ENCODE data around the gene NPEPL1. TPM values are rescaled to one million over a fixed set of nuclear protein-coding genes. Genes with fewer than 3 reads are reported as not detected.

Gene NPEPL1
- total and polyA plus RNA-seq, 2 experiments from 2014 or later = 37.5 to 49.8 TPM

- Histone ChIP-seq H3K27ac (0 out of 2 replicates have a peak overlapping the region, but pooled peaks have one; percentile 7), H3K4me2 (ENCODE audit: unreplicated experiment) (no peak overlapping the region), H3K4me1 (ENCODE audit: insufficient read depth) (peaks cover 9% of the 10 kb centered on the region), H3K9ac (no peak overlapping the region), H3K4me3 (no peak overlapping the region), H3K9me2 (ENCODE audit: insufficient read depth) (no peaks in the 10 kb centered on the region), H3K9me3 (ENCODE audit: low read depth) (no peaks in the 10 kb centered on the region), H3K27me3 (replicated peaks; ENCODE audit: insufficient read depth) (no peaks in the 10 kb centered on the region), H3K36me3 (ENCODE audit: low read depth) (peaks cover 3% of the 10 kb centered on the region; the same call in 1 of the 2 replicates), H3K79me2 (ENCODE audit: insufficient read depth) (peaks cover 7% of the 10 kb centered on the region; the same call in 1 of the 2 replicates), H2AFZ (no peak overlapping the region), H3F3A (ENCODE audit: insufficient read depth) (peaks cover 13% of the 10 kb centered on the region), H4K20me1 (ENCODE audit: insufficient read depth) (no peaks in the 10 kb centered on the region)
- WGBS, 2 experiments (ENCODE audit: low coverage in 1 of 2, low lambda C conversion rate in 2 of 2, missing lambda C conversion rate in 2 of 2) = 54 to 56% methylated on average over 10 to 11 of the region's 11 CpGs
- DNase-seq = peak; percentile 78
- in situ Hi-C loops (cut with MboI) = no loop called here
- TF ChIP-seq EZH2phosphoT487 (IDR thresholded peaks at IDR 0.05; ENCODE audit: insufficient read depth, low read depth) (no peak), EZH2 (IDR thresholded peaks at IDR 0.05; ENCODE audit: insufficient read depth, poor library complexity, severe bottlenecking) (no peak)
Observed at GRCh38 chr20:58682656-58683531, 9.7 kb upstream of the NPEPL1 start.

DNA sequence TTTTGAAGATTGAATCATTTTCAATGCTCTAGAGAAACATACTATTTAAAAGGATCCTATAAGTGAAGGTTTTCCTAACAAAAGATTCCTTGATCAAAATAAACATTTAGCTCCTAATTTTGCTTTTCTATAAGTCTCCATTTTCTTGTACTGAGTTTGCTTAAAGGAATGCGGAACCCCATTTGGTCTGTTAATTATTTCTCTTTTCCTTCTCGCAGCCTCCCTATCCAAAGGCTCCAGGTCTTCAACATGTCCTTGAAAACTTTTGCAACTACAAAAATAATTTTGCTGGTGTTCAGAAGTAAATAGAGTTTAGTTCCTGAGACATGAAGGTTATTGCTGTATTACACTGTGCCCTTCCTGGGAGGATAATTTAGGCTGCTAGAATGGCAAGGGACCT is 8.3 kb upstream of the NPEPL1 start:
- Histone ChIP-seq H3K36me3 (ENCODE audit: low read depth) (peaks cover 3% of the 10 kb centered on the region; the same call in 1 of the 2 replicates), H3K4me1 (ENCODE audit: insufficient read depth) (peaks cover 9% of the 10 kb centered on the region), H3K79me2 (ENCODE audit: insufficient read depth) (no peaks in the 10 kb centered on the region), H3F3A (ENCODE audit: insufficient read depth) (peaks cover 13% of the 10 kb centered on the region), H3K9ac (no peak overlapping the region), H3K27ac (no peak overlapping the region), H4K20me1 (ENCODE audit: insufficient read depth) (no peaks in the 10 kb centered on the region), H3K4me2 (ENCODE audit: unreplicated experiment) (no peak overlapping the region), H3K9me2 (ENCODE audit: insufficient read depth) (no peaks in the 10 kb centered on the region), H3K9me3 (ENCODE audit: low read depth) (no peaks in the 10 kb centered on the region), H3K4me3 (no peak overlapping the region), H3K27me3 (replicated peaks; ENCODE audit: insufficient read depth) (no peaks in the 10 kb centered on the region), H2AFZ (no peak overlapping the region)
- WGBS, 2 experiments (ENCODE audit: low coverage in 1 of 2, low lambda C conversion rate in 2 of 2, missing lambda C conversion rate in 2 of 2) = 94 to 96% methylated on average over 2 of the region's 2 CpGs
- no peak for DNase-seq
- in situ Hi-C loops (cut with MboI) = no loop called here
- TF ChIP-seq EZH2phosphoT487 (IDR thresholded peaks at IDR 0.05; ENCODE audit: insufficient read depth, low read depth) (no peak), EZH2 (IDR thresholded peaks at IDR 0.05; ENCODE audit: insufficient read depth, poor library complexity, severe bottlenecking) (no peak)

- 85 to 89% methylated on average over 5 of the region's 5 CpGs for WGBS, 2 experiments (ENCODE audit: low coverage in 1 of 2, low lambda C conversion rate in 2 of 2, missing lambda C conversion rate in 2 of 2)
- in situ Hi-C loops (cut with MboI) = no loop called here
Observed at GRCh38 chr20:58685988-58686387, 6.6 kb upstream of the NPEPL1 start.

GRCh38 chr20:58688414-58688813 is 4.2 kb upstream of the NPEPL1 start:
- H3K9me2 ChIP-seq (ENCODE audit: insufficient read depth) = no peaks in the 10 kb centered on the region
- H4K20me1 ChIP-seq (ENCODE audit: insufficient read depth) = no peaks in the 10 kb centered on the region
- H3K4me2 ChIP-seq (ENCODE audit: unreplicated experiment) = no peak overlapping the region
- H3K4me3 ChIP-seq = no peak overlapping the region
- no peak overlapping the region for H3K9ac ChIP-seq
- H3F3A ChIP-seq (ENCODE audit: insufficient read depth) = peaks cover 27% of the 10 kb centered on the region
- in situ Hi-C loops (cut with MboI) = no loop called here
- peaks cover 21% of the 10 kb centered on the region for H3K4me1 ChIP-seq (ENCODE audit: insufficient read depth)
- WGBS, 2 experiments (ENCODE audit: low coverage in 1 of 2, low lambda C conversion rate in 2 of 2, missing lambda C conversion rate in 2 of 2) = 90 to 94% methylated on average over 3 to 4 of the region's 4 CpGs
- no peak overlapping the region for H3K27ac ChIP-seq
- no peaks in the 10 kb centered on the region for H3K36me3 ChIP-seq (ENCODE audit: low read depth)
- H2AFZ ChIP-seq = no peak overlapping the region
- no peak for TF ChIP-seq EZH2phosphoT487 (IDR thresholded peaks at IDR 0.05; ENCODE audit: insufficient read depth, low read depth)
- no peak for TF ChIP-seq EZH2 (IDR thresholded peaks at IDR 0.05; ENCODE audit: insufficient read depth, poor library complexity, severe bottlenecking)
- H3K79me2 ChIP-seq (ENCODE audit: insufficient read depth) = 0 out of 2 replicates have a peak, but pooled peaks cover 3% of the 10 kb centered on the region
- no peak for DNase-seq
- no peaks in the 10 kb centered on the region for H3K27me3 ChIP-seq (replicated peaks; ENCODE audit: insufficient read depth)
- H3K9me3 ChIP-seq (ENCODE audit: low read depth) = no peaks in the 10 kb centered on the region

More at GRCh38 chr20:58685988-58686387, 6.6 kb upstream of the NPEPL1 start:
- Histone ChIP-seq H3K27ac (no peak overlapping the region), H3K9me3 (ENCODE audit: low read depth) (no peaks in the 10 kb centered on the region), H3K4me3 (no peak overlapping the region), H3K79me2 (ENCODE audit: insufficient read depth) (no peaks in the 10 kb centered on the region), H3K27me3 (replicated peaks; ENCODE audit: insufficient read depth) (no peaks in the 10 kb centered on the region), H3K4me2 (ENCODE audit: unreplicated experiment) (no peak overlapping the region), H3K9me2 (ENCODE audit: insufficient read depth) (no peaks in the 10 kb centered on the region), H3K9ac (no peak overlapping the region), H4K20me1 (ENCODE audit: insufficient read depth) (no peaks in the 10 kb centered on the region), H3K36me3 (ENCODE audit: low read depth) (no peaks in the 10 kb centered on the region), H3F3A (ENCODE audit: insufficient read depth) (peaks cover 28% of the 10 kb centered on the region), H2AFZ (no peak overlapping the region), H3K4me1 (ENCODE audit: insufficient read depth) (peaks cover 19% of the 10 kb centered on the region)
- TF ChIP-seq EZH2 (IDR thresholded peaks at IDR 0.05; ENCODE audit: insufficient read depth, poor library complexity, severe bottlenecking) (no peak), EZH2phosphoT487 (IDR thresholded peaks at IDR 0.05; ENCODE audit: insufficient read depth, low read depth) (no peak)
- DNase-seq = no peak
